ENCODE measurements around the gene CYB5R3. TPM values are rescaled to one million over a fixed set of nuclear protein-coding genes. Genes with fewer than 3 reads are reported as not detected.
"Not testable (repeated sequence)": the region's sequence is repeated elsewhere in the genome, so short reads cannot be mapped to it uniquely, and the experiment has no call there.

CYB5R3 gene
- total RNA-seq, 2 donors from 2014 or later: 265 to 288 TPM

- H3K27me3 ChIP-seq: no peaks in the 10 kb centered on the region
- TF ChIP-seq CTCF (IDR thresholded peaks at IDR 0.05): no peak
- peaks cover 59% of the 10 kb centered on the region for H3K36me3 ChIP-seq
- DNase-seq (ENCODE audit: low spot score): peak; percentile 77
- H3K9me3 ChIP-seq: no peaks in the 10 kb centered on the region
- peak overlapping the region; percentile 73 to 88 for H3K4me3 ChIP-seq
- H3K4me1 ChIP-seq: peaks cover 0 to 5% of the 10 kb centered on the region in 2 donors
- H3K27ac ChIP-seq: peak overlapping the region; percentile 2 to 79
Measured at GRCh38 chr22:42581762-42582716, 67.2 kb downstream of the CYB5R3 start.

- H3K9me3 ChIP-seq; H3K4me1 ChIP-seq; H3K27me3 ChIP-seq; DNase-seq (ENCODE audit: low spot score): not testable (repeated sequence)
- Histone ChIP-seq H3K27ac (peak overlapping the region; percentile 2 to 79), H3K36me3 (peaks cover 53% of the 10 kb centered on the region), H3K4me3 (peak overlapping the region; percentile 73 to 88)
Measured at GRCh38 chr22:42581194-42581761, 67.9 kb downstream of the CYB5R3 start.

GRCh38 chr22:42580040-42580439 lies 69.2 kb downstream of the CYB5R3 start:
- H3K4me1 ChIP-seq; H3K4me3 ChIP-seq; H3K9me3 ChIP-seq; DNase-seq (ENCODE audit: low spot score); H3K27ac ChIP-seq; H3K27me3 ChIP-seq: not testable (repeated sequence)
- H3K36me3 ChIP-seq: peaks cover 41% of the 10 kb centered on the region

GRCh38 chr22:42577623-42578240 lies 71.5 kb downstream of the CYB5R3 start:
- H3K27me3 ChIP-seq: no peaks in the 10 kb centered on the region
- H3K4me3 ChIP-seq: no peak overlapping the region
- DNase-seq (ENCODE audit: low spot score): no peak
- TF ChIP-seq CTCF (IDR thresholded peaks at IDR 0.05): no peak
- no peak overlapping the region for H3K27ac ChIP-seq
- H3K36me3 ChIP-seq: peaks cover 29% of the 10 kb centered on the region
- peaks cover 0 to 5% of the 10 kb centered on the region in 2 donors for H3K4me1 ChIP-seq
- no peaks in the 10 kb centered on the region for H3K9me3 ChIP-seq

GRCh38 chr22:42577141-42577540 lies 72.1 kb downstream of the CYB5R3 start:
- H3K27me3 ChIP-seq; DNase-seq (ENCODE audit: low spot score); H3K9me3 ChIP-seq; H3K4me1 ChIP-seq; H3K4me3 ChIP-seq; H3K27ac ChIP-seq: not testable (repeated sequence)
- peaks cover 32% of the 10 kb centered on the region for H3K36me3 ChIP-seq

- not testable (repeated sequence) for H3K4me3 ChIP-seq; H3K4me1 ChIP-seq; H3K27me3 ChIP-seq; H3K27ac ChIP-seq; H3K9me3 ChIP-seq; DNase-seq (ENCODE audit: low spot score)
- peaks cover 32% of the 10 kb centered on the region for H3K36me3 ChIP-seq
Measured at GRCh38 chr22:42575996-42576574, 73.1 kb downstream of the CYB5R3 start.

- DNase-seq (ENCODE audit: low spot score); H3K4me1 ChIP-seq; H3K27me3 ChIP-seq; H3K9me3 ChIP-seq; H3K4me3 ChIP-seq: not testable (repeated sequence)
- Histone ChIP-seq H3K27ac (peak overlapping the region in 1 of 2 donors; percentile 2), H3K36me3 (peaks cover 32% of the 10 kb centered on the region)
Measured at GRCh38 chr22:42574468-42574867, 74.7 kb downstream of the CYB5R3 start.

- not testable (repeated sequence) for DNase-seq (ENCODE audit: low spot score); H3K27me3 ChIP-seq; H3K4me3 ChIP-seq; H3K9me3 ChIP-seq; H3K4me1 ChIP-seq
- Histone ChIP-seq H3K36me3 (peaks cover 32% of the 10 kb centered on the region), H3K27ac (peak overlapping the region in 1 of 2 donors; percentile 2)
Measured at GRCh38 chr22:42574046-42574445, 75.1 kb downstream of the CYB5R3 start.

- not testable (repeated sequence) for H3K27me3 ChIP-seq; H3K9me3 ChIP-seq; H3K4me3 ChIP-seq; H3K4me1 ChIP-seq; DNase-seq (ENCODE audit: low spot score); H3K27ac ChIP-seq
- peaks cover 14% of the 10 kb centered on the region for H3K36me3 ChIP-seq
Measured at GRCh38 chr22:42571068-42571467, 78.1 kb downstream of the CYB5R3 start.

- H3K27ac ChIP-seq; DNase-seq (ENCODE audit: low spot score); H3K4me3 ChIP-seq; H3K9me3 ChIP-seq; H3K4me1 ChIP-seq; H3K27me3 ChIP-seq: not testable (repeated sequence)
- peaks cover 14% of the 10 kb centered on the region for H3K36me3 ChIP-seq
Measured at GRCh38 chr22:42570580-42570979, 78.6 kb downstream of the CYB5R3 start.

- not testable (repeated sequence) for H3K27me3 ChIP-seq; H3K4me3 ChIP-seq; H3K9me3 ChIP-seq; H3K27ac ChIP-seq; H3K4me1 ChIP-seq; H3K36me3 ChIP-seq; DNase-seq (ENCODE audit: low spot score)
Measured at GRCh38 chr22:42567950-42568349, 81.2 kb downstream of the CYB5R3 start.

All from right atrium auricular region (tissue), 2 donors.